ENCODE measurements around the gene HPCAL1.

GRCh38 chr2:10385501-10385900, 82.8 kb downstream of the HPCAL1 start:
- no peak for TF ChIP-seq CTCF (IDR thresholded peaks at IDR 0.05)
- TF ChIP-seq POLR2A (IDR thresholded peaks at IDR 0.05) = no peak
